Measurements from ENCODE around the gene KPNB1.

GRCh38 chr17:47629826-47630225 is 19.9 kb upstream of the KPNB1 start:
- TF ChIP-seq CTCF (IDR thresholded peaks at IDR 0.05) (no peak), POLR2A (IDR thresholded peaks at IDR 0.05) (no peak)

All from uterus (tissue), 2 donors.